Uterus (tissue), 4 donors: ENCODE data around the gene STAT2. TPM values are rescaled to one million over a fixed set of nuclear protein-coding genes. Genes with fewer than 3 reads are reported as not detected.

Source experiments
- DNase-seq, 2 donors: peaks; one replicate each; pipeline ENCODE4 v3.0.0-alpha.2; 2019 to 2020
- H3K27ac ChIP-seq, 2 donors: fragments of 200-600 bp; sonication (generic); 1 replicate in 1 of 2; 2 replicates in 1 of 2; pipeline ENCODE4 v1.5.1; 2016 to 2018
- H3K27me3 ChIP-seq, 2 donors: fragments of 200-600 bp; sonication (generic); one replicate each; pipeline ENCODE4 v1.5.1; 2018 to 2019; ENCODE audit warnings: control low read depth in 1 of 2
- H3K36me3 ChIP-seq, 2 donors: fragments of 200-600 bp; sonication (generic); one replicate each; pipeline ENCODE4 v1.5.1; 2019; ENCODE audit warnings: control low read depth in 1 of 2
- H3K4me1 ChIP-seq, 2 donors: fragments of 200-600 bp; sonication (generic); one replicate each; pipeline ENCODE4 v1.5.1; 2018 to 2019; ENCODE audit warnings: control low read depth in 1 of 2
- H3K4me3 ChIP-seq, 2 donors: fragments of 200-600 bp; sonication (generic); 1 replicate in 1 of 2; 2 replicates in 1 of 2; pipeline ENCODE4 v1.5.1; 2018 to 2019; ENCODE audit warnings: mild to moderate bottlenecking in 1 of 2
- H3K9me3 ChIP-seq, 2 donors: fragments of 200-600 bp; sonication (generic); one replicate each; pipeline ENCODE4 v1.5.1; 2019; ENCODE audit warnings: control low read depth in 1 of 2
- POLR2A ChIP-seq, 2 donors: fragments of 450-650 bp; IDR thresholded peaks; one replicate each; pipeline ENCODE4 v1.6.1; 2016; ENCODE audit warnings: antibody characterized with exemption in 2 of 2, mild to moderate bottlenecking in 1 of 2, moderate library complexity in 1 of 2
- intact Hi-C: fragments of 100-400 bp; cut with DNase I; formaldehyde crosslinking; loops from one replicate; pipeline ENCODE4 v1.15.1; 2023; ENCODE audit warnings: low total_unique reads
- total RNA-seq, 4 donors: library from RNA; depleted of rRNA in 3 of 4; stranded (reverse); fragments of >200 nt in 3 of 4; gene quantifications; one replicate each; pipeline versions ENCODE4 v1.1.0 to v1.2.4, GENCODE V29; 2014 to 2023
- TF ChIP-seq, protein P1 (sequence below), 4 experiments: fragments of 200-600 bp in 2 of 4; fragments of 450-650 bp in 2 of 4; sonication (generic) in 2 of 4; IDR thresholded peaks; one replicate each; pipeline ENCODE4 v1.5.1; 2016 to 2019; ENCODE audit warnings: antibody characterized with exemption in 4 of 4, mild to moderate bottlenecking in 2 of 4, moderate library complexity in 1 of 4
- donor health status: DM: yes; HTN: yes; CAD: no.

STAT2 gene
- total RNA-seq, 4 donors from 2014 or later, result 63.2 to 173 (median 122) TPM

DNA sequence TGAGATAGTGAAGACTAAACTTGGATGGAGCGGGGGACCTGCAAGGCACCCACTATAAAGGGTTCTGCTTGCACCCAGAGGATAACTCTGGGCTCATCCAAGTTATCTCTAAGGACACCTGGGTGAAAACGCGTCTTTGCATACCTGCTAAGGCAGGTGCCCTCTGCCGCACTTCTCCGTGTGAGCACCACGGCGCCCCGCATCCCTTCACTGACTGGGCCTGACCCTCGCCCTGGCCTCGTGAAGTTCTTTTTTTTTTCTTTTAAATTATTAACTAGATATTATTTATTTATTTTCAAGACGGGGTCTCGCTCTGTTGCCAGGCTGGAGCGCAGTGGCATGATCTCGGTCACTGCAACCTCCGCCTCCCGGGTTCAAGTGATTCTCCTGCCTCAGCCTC is 22.7 kb upstream of the STAT2 start:
- no peak overlapping the region for H3K4me3 ChIP-seq
- no peaks in the 10 kb centered on the region for H3K36me3 ChIP-seq
- no peaks in the 10 kb centered on the region for H3K4me1 ChIP-seq
- no peak overlapping the region for H3K27ac ChIP-seq
- intact Hi-C loops, result no loop called here
- H3K27me3 ChIP-seq, result no peaks in the 10 kb centered on the region
- no peaks in the 10 kb centered on the region for H3K9me3 ChIP-seq
- no peak for DNase-seq
- TF ChIP-seq POLR2A (IDR thresholded peaks at IDR 0.05), result no peak
- TF ChIP-seq, protein P1, sequence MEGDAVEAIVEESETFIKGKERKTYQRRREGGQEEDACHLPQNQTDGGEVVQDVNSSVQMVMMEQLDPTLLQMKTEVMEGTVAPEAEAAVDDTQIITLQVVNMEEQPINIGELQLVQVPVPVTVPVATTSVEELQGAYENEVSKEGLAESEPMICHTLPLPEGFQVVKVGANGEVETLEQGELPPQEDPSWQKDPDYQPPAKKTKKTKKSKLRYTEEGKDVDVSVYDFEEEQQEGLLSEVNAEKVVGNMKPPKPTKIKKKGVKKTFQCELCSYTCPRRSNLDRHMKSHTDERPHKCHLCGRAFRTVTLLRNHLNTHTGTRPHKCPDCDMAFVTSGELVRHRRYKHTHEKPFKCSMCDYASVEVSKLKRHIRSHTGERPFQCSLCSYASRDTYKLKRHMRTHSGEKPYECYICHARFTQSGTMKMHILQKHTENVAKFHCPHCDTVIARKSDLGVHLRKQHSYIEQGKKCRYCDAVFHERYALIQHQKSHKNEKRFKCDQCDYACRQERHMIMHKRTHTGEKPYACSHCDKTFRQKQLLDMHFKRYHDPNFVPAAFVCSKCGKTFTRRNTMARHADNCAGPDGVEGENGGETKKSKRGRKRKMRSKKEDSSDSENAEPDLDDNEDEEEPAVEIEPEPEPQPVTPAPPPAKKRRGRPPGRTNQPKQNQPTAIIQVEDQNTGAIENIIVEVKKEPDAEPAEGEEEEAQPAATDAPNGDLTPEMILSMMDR (IDR thresholded peaks at IDR 0.05), result no peak

DNA sequence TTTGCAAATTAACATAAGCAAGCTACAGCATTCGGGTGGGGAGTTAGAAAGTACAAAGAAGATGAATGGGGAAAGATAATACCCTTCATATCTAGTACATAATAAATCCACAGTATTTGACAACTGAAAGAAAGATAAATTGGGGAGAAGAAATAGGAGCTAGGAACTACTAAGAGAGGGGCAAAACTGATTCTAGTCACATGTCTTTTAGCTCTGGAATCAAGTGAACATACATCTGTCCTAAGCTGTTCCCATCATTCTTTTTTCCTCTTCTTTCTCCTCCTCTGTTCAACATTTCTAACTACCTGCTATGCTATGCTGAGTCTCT is 18.0 kb upstream of the STAT2 start:
- no peaks in the 10 kb centered on the region for H3K9me3 ChIP-seq
- intact Hi-C loops, result no loop called here

GRCh38 chr12:56377310-56377988 is 17.5 kb upstream of the STAT2 start:
- Histone ChIP-seq H3K4me1 (no peaks in the 10 kb centered on the region), H3K4me3 (no peak overlapping the region), H3K36me3 (no peaks in the 10 kb centered on the region), H3K9me3 (no peaks in the 10 kb centered on the region), H3K27me3 (no peaks in the 10 kb centered on the region), H3K27ac (no peak overlapping the region)
- DNase-seq, result no peak
- intact Hi-C loops, result no loop called here
- TF ChIP-seq, protein P1 (IDR thresholded peaks at IDR 0.05), result no peak
- no peak for TF ChIP-seq POLR2A (IDR thresholded peaks at IDR 0.05)

More for the DNA sequence above, 18.0 kb upstream of the STAT2 start:
- Histone ChIP-seq H3K27me3 (no peaks in the 10 kb centered on the region), H3K36me3 (no peaks in the 10 kb centered on the region), H3K27ac (no peak overlapping the region), H3K4me3 (no peak overlapping the region), H3K4me1 (no peaks in the 10 kb centered on the region)
- DNase-seq, result no peak
- TF ChIP-seq, protein P1 (IDR thresholded peaks at IDR 0.05), result no peak
- TF ChIP-seq POLR2A (IDR thresholded peaks at IDR 0.05), result no peak

DNA sequence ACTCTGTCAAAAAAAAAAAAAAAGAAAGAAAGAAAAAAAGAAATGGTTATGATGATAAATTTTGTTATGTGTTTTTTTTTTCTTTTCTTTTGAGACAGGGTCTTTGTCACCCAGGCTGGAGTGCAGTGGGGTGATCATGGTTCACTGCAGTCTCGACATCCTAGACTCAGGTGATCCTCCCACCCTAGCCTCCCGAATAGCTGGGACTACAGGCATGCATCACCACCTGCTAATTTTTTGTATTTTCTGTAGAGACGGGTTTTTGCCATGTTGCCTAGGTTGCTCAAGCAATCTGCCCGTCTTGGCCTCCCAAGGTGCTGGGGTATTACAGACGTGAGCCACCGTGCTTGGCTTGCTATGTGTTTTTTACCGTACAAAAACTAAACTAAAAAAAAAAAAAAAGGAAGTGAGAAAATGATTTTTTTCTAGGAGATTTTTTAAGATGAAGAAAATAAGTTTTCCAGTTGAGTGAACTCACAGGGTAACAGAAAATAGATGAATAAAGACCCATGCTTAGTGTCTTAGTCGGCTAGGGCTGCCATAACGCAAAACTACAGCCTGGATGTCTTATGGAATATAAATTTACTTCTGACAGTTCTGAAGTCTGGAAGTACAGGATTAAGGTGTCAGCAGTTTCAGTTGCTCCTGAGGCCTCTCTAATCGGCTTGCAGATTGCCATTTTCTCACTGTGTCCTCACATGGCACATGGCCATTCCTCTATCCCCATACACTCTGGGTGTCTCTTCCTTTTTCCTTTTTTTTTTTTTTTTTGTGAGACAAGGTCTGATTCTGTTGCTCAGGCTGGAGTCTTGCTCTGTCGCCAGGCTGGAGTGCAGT is 15.9 kb upstream of the STAT2 start:
- Histone ChIP-seq H3K27me3 (no peaks in the 10 kb centered on the region), H3K9me3 (no peaks in the 10 kb centered on the region), H3K4me3 (no peak overlapping the region), H3K4me1 (no peaks in the 10 kb centered on the region), H3K27ac (no peak overlapping the region), H3K36me3 (no peaks in the 10 kb centered on the region)
- TF ChIP-seq POLR2A (IDR thresholded peaks at IDR 0.05), result no peak
- TF ChIP-seq, protein P1 (IDR thresholded peaks at IDR 0.05), result no peak
- DNase-seq, result no peak
- intact Hi-C loops, result loop anchor here (2.0 kb wide), 1 partner anchor 23 kb away; no protein-coding TSS in a partner anchor
